NCI-H226 (cell line): ENCODE data around the gene DR1.
"Not testable (repeated sequence)": the region's sequence is repeated elsewhere in the genome, so short reads cannot be mapped to it uniquely, and the experiment has no call there.

ENCODE experiments used
- DNase-seq: peaks from one replicate; pipeline ENCODE4 v3.0.0-alpha.2; 2015

The DR1 gene

GRCh38 chr1:93344484-93344883 lies 1.2 kb upstream of the DR1 start:
- DNase-seq, result no peak

DNA sequence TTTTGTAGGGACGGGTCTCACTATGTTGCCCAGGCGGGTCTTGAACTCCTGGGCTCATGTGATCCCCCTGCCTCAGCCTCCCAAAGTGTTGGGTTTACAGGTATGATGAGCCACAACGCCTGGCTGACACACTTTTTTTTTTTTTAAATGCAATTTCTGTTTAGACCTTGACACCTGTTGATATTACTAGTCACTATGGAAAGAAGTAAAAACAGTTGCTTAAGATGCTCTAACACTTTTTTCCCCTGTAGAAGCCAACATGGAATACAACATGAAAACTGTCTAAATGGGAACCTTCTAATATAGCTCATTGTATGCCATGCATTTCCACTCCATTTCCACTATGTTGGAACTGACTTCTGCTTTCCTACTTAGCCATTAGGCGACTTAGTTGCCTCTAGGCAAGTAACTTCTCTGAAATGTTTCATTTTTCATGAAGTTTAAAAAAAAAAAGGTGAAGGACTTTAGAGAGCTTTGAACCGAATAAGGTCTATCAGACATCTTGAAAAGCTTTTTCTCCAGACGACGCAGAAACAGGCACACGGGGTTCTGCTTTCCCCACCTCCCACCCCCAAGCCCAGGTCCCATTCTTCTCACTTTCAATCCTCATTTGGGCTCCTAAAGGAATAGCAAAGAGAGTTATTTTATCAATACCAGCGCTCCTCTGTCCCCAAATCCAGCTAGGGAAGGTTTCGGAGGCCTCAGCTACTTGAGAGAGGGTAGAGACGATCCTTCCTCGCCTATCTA lies 648 bp upstream of the DR1 start:
- DNase-seq, result no peak

GRCh38 chr1:93346421-93346993 lies 800 bp downstream of the DR1 start:
- no peak for DNase-seq

DNA sequence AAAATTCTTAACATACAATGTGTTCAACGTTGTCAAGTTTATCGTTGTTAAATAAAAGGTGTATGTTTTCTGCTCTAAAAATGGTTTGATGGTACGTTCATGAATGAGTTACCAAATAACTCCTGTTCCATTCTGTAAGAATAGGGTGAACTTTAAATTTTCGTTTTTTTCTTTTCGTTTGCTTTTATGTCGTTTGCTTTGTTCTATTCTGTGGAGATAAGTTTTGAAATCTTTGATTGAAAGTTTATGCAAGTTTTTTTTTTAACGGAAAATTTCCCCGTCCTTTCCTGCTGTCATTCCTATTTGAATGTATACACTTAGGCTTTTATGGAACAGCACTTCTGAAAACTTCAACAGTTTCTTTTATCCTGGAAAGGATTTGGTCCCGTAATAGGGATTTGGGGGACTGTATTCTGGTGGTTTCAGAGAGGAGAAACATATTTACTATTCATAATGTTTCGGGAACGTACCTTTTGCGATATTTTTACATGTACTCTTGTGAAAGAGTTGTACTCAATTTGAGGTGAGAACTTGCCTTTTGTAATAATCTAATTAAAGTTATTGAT lies 1.7 kb downstream of the DR1 start:
- no peak for DNase-seq

DNA sequence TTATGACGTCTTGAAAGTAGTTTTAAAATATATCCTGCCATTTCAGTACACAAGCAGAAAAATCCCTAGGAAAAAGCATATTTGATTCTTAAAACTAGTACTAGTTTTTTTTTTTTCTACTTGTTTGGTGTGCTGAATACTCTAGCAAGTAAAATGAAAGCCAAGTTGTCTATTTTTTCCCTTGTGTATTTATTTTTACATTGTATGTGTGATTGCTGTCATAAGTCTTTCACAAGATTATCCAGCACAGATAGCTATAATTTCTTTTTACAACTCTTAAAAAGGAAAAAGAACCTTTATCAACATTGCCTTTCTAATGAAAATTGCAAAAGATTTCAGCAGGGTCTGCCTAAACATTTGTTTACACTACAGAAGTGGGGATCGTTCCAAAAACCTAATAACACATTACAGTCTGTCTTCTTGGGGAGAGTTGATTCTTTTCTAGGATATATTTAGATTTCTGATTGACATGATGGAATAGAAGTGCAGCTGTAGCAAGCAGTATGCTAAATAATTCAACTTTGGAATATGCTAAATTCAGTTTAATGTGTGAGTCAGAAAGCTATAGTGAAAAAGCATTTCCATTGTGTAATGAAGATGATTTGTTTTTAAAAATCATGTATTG lies 2.5 kb downstream of the DR1 start:
- no peak for DNase-seq

DNA sequence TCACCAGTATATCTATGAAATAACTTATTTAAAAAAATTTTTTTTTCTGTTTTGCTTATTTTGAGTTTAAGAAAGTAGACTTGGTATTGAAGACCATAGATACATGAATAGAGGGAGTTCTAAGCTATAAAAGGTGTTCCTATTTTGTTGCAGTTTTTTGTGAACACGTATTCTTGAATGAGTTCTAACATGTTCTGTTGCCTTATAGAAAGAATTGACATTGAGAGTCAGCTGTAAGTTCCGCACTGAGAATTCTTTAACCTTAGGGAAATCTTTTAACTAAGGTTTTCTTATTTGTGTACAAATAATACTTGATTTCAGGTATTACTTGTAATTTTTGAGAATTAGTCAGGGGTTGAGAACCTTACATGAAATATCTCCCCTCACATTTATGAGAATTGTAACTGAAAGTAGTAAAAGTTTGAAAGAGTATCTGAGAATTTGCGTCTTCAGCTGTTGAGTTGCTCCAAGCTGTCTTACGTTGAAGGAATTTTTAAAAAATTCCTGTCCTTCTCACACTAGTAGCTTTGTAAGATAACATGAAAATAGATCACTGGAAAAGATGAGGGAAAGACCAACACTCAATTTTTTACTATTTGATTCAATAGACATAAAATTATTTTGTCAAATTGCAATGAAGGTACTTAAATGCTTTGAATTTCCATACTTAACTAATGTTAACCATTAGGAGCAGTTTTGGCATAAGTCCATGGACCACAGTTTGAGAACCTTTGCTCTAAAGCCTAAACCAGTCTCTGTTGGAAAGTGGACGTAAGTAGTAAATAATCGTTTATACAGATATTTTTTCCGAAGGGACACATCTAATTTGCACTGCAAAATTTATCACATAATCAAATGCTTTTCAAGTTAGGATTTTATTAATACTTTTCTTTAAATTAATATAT lies 3.8 kb downstream of the DR1 start:
- no peak for DNase-seq

DNA sequence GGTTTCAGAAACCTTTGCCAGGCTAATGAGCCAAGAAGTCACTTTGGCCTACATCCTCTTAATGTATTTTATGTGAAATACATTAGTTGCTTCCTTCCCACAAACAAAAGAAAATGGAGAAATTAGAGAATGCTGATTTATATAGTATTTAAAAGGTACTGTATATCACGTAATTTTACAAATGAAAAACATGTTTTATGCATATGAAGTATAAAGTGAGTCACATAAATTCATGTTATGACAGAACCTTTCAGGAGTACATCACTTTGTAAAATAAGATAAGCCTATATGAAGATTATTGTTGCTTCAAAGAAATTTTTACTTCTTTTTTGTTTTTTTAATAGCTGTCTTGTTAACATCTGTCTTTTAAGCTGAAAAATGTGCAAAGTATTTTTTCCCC lies 4.6 kb downstream of the DR1 start:
- no peak for DNase-seq

- no peak for DNase-seq
These were observed 5.2 kb downstream of the DR1 start for GRCh38 chr1:93350875-93351274.

- not testable (repeated sequence) for DNase-seq
These were observed 5.6 kb downstream of the DR1 start for GRCh38 chr1:93351346-93351745.

DNA sequence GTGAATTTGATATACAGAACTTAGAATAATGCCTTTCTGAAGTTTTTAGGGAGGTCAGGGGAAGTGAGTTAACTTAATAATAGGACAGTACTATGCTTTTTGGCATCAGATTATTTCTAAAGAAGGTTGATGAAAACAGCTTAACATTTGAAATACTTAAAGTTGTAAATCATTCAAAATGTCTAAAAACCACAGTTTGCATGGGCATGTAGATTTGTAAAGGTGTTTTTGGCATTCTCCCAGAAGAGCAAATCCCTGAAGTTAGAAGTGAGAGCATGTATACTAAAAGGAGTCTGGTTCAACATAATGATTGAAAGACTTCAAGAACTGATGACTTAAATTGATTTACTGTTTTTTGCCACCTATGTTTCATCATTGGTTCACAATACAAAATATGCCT lies 6.7 kb downstream of the DR1 start:
- no peak for DNase-seq

GRCh38 chr1:93353286-93353685 lies 7.6 kb downstream of the DR1 start:
- no peak for DNase-seq

DNA sequence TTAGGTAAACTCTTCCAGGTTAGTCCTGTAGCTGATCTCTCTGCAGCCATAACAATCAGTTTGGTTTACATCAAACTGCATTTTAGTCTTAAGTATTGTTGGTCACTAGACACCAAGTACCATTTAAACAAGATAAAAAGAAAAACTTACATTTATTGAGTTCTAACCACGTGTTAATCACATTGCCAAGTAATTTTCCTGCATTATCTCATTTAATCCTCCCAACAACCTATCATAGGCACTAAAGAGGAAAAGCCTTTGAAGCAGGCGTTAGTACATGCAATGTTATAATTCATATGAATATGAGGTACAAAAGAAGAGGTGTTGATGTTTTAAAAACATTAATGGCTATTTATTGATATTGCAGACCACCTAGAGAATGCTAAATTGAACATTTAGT lies 9.0 kb downstream of the DR1 start:
- no peak for DNase-seq

DNA sequence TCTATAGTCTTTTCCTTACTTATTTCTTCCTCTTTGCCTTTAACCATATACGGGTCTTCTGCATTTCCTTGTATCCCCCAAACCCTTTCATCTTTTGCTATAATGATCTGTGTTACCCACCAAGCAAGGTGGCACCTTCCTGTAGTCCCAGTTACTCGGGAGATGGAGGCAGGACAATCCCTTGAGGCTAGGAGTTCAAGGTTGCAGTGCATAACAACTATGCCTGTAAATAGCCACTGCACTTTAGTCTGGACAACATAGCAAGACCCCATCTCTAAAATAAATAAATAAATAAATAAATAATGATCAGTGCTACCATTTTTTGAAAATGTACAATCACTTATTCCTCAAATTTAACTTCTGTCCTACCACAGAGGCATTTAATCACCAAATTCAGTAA lies 11.5 kb downstream of the DR1 start:
- no peak for DNase-seq

GRCh38 chr1:93358293-93358692 lies 12.6 kb downstream of the DR1 start:
- no peak for DNase-seq

GRCh38 chr1:93360111-93360510 lies 14.4 kb downstream of the DR1 start:
- no peak for DNase-seq

- no peak for DNase-seq
These were observed 16.5 kb downstream of the DR1 start for GRCh38 chr1:93362237-93362636.

DNA sequence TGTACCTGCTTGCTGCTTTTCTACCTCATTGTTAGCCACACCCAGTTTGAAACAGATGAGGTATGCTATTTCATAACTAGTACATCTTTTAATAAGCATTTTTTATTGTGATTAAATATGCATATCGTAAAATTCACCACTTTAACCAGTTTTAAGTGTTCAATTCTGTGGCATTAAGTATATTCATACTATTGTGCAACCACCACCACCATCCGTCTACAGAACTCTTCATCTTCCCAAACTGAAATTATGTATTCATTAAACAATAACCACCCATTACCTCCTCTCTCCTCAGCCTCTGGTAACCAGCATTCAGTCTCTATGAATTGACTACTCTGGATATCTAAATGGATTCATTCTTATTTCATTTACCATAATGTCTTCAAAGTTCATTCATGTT lies 20.1 kb downstream of the DR1 start:
- no peak for DNase-seq

GRCh38 chr1:93369734-93370133 lies 24.0 kb downstream of the DR1 start:
- DNase-seq, result no peak

GRCh38 chr1:93374334-93375106 lies 28.8 kb downstream of the DR1 start:
- no peak for DNase-seq

DNA sequence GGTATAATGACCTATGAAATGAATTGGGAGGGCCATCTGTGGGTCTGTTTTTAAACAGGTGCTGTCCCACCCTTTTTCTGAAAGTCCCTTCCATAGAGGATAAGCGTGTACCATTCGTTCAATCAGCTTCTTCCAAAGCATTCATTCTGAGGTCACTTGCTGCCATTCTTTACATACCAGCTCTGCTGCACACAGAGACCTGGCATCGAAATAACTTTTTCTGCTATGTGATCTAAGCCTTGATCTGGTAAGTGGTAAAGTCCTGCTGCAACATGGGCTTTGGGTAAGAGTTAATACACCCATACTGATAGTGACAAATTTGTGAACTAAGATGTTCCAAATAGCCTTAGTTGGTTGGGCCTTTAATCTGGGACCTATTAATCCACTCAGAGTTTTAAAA lies 38.9 kb downstream of the DR1 start:
- DNase-seq, result no peak

DNA sequence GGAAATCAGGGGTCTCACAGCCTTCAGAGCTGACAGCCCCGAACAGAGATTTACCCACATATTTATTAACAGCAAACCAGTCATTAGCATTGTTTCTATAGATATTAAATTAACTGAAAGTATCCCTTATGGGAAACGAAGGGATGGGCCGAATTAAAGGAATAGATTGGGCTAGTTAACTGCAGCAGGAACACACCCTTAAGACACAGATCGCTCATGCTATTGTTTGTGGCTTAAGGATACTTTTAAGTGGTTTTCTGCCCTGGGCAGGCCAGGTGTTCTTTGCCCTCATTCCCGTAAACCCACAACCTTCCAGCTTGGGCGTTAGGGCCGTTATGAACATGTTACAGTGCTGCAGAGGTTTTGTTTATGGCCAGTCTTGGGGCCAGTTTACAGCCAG lies 40.6 kb downstream of the DR1 start:
- not testable (repeated sequence) for DNase-seq

DNA sequence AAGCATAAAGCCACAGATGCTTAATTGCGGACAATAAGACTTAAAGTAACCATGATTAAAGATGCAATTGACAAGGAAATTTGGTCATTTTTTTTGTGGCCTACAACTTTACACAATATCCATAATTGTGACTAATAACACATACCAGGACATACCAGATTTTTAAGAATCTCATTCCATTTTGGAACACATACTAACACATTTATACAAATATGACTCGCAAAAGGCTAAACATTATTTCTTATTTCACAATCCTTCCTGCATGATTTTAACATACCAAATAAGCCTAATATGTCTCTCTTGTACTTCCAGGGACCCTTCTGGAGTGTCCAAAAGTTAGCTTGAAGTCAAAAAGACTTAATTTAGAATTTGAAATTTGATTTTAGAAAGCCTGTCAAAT lies 48.8 kb downstream of the DR1 start:
- peak; percentile 12 for DNase-seq
